Peyer's patch (tissue), 4 donors: Measurements from ENCODE around the gene APBA1. TPM values are rescaled to one million over a fixed set of nuclear protein-coding genes. Genes with fewer than 3 reads are reported as not detected.

Source experiments
- DNase-seq, 3 donors: peaks; one replicate each; pipeline ENCODE4 v3.0.0-alpha.2; 2017 to 2019
- H3K27ac ChIP-seq, 4 donors: fragments of 200-600 bp; sonication (generic); one replicate each; pipeline ENCODE4 v1.5.1; 2016 to 2019
- H3K27me3 ChIP-seq, 2 donors: fragments of 200-600 bp; sonication (generic); one replicate each; pipeline ENCODE4 v1.5.1; 2019
- H3K36me3 ChIP-seq, 3 donors: fragments of 200-600 bp; sonication (generic); one replicate each; pipeline ENCODE4 v1.5.1; 2016 to 2019
- H3K4me1 ChIP-seq, 4 donors: fragments of 200-600 bp; sonication (generic); one replicate each; pipeline ENCODE4 v1.5.1; 2016 to 2019
- H3K4me3 ChIP-seq, 4 donors: fragments of 200-600 bp; sonication (generic); 1 replicate in 3 of 4; 2 replicates in 1 of 4; pipeline ENCODE4 v1.5.1; 2016 to 2019; ENCODE audit warnings: mild to moderate bottlenecking in 1 of 4
- H3K9me3 ChIP-seq, 4 donors: fragments of 200-600 bp; sonication (generic); one replicate each; pipeline ENCODE4 v1.5.1; 2016 to 2019; ENCODE audit warnings: mild to moderate bottlenecking in 1 of 4
- CTCF ChIP-seq, 6 experiments: fragments of 450-650 bp in 4 of 6; fragments of 200-600 bp in 2 of 6; sonication (generic) in 1 of 6; IDR thresholded peaks; one replicate each; pipeline ENCODE4 v1.5.1; 2017 to 2019; ENCODE audit warnings: antibody characterized with exemption in 6 of 6, mild to moderate bottlenecking in 3 of 6, moderate library complexity in 1 of 6
- POLR2A ChIP-seq, 2 donors: fragments of 450-650 bp; IDR thresholded peaks; one replicate each; pipeline ENCODE4 v1.5.1; 2017; ENCODE audit warnings: antibody characterized with exemption in 2 of 2, mild to moderate bottlenecking in 2 of 2, moderate library complexity in 2 of 2
- total RNA-seq, 4 donors: library from RNA; depleted of rRNA; stranded (reverse); fragments of >200 nt; gene quantifications; one replicate each; pipeline ENCODE4 v1.1.0, GENCODE V29; 2016

Gene APBA1
- total RNA-seq, 4 donors from 2014 or later: 0.88 to 14.9 (median 3.9) TPM

GRCh38 chr9:69458176-69458575 lies 214.0 kb downstream of the APBA1 start:
- DNase-seq: no peak
- Histone ChIP-seq H3K27ac (no peak overlapping the region), H3K27me3 (no peaks in the 10 kb centered on the region), H3K9me3 (no peaks in the 10 kb centered on the region), H3K36me3 (no peaks in the 10 kb centered on the region), H3K4me3 (no peak overlapping the region), H3K4me1 (no peaks in the 10 kb centered on the region)
- no peak for TF ChIP-seq CTCF (IDR thresholded peaks at IDR 0.05)
- no peak for TF ChIP-seq POLR2A (IDR thresholded peaks at IDR 0.05)

- TF ChIP-seq POLR2A (IDR thresholded peaks at IDR 0.05): no peak
- TF ChIP-seq CTCF (IDR thresholded peaks at IDR 0.05): no peak
- DNase-seq: no peak
- H3K4me1 ChIP-seq: no peaks in the 10 kb centered on the region
Observed at GRCh38 chr9:69456201-69456600, 216.0 kb downstream of the APBA1 start.

GRCh38 chr9:69455311-69455710 lies 216.9 kb downstream of the APBA1 start:
- TF ChIP-seq CTCF (IDR thresholded peaks at IDR 0.05) (no peak), POLR2A (IDR thresholded peaks at IDR 0.05) (no peak)
- DNase-seq: no peak
- H3K36me3 ChIP-seq: no peaks in the 10 kb centered on the region
- no peak overlapping the region for H3K4me3 ChIP-seq
- H3K27ac ChIP-seq: no peak overlapping the region
- H3K27me3 ChIP-seq: no peaks in the 10 kb centered on the region
- H3K9me3 ChIP-seq: no peaks in the 10 kb centered on the region
- H3K4me1 ChIP-seq: no peaks in the 10 kb centered on the region

More at GRCh38 chr9:69456201-69456600, 216.0 kb downstream of the APBA1 start:
- H3K9me3 ChIP-seq: no peaks in the 10 kb centered on the region
- H3K36me3 ChIP-seq: no peaks in the 10 kb centered on the region
- no peak overlapping the region for H3K27ac ChIP-seq
- H3K27me3 ChIP-seq: no peaks in the 10 kb centered on the region
- H3K4me3 ChIP-seq: no peak overlapping the region

GRCh38 chr9:69454321-69454720 lies 217.8 kb downstream of the APBA1 start:
- TF ChIP-seq CTCF (IDR thresholded peaks at IDR 0.05) (no peak), POLR2A (IDR thresholded peaks at IDR 0.05) (no peak)

GRCh38 chr9:69453746-69454145 lies 218.4 kb downstream of the APBA1 start:
- no peak for DNase-seq
- no peak overlapping the region for H3K4me3 ChIP-seq
- H3K36me3 ChIP-seq: no peaks in the 10 kb centered on the region
- TF ChIP-seq POLR2A (IDR thresholded peaks at IDR 0.05) (no peak), CTCF (IDR thresholded peaks at IDR 0.05) (no peak)
- no peak overlapping the region for H3K27ac ChIP-seq
- no peaks in the 10 kb centered on the region for H3K4me1 ChIP-seq
- no peaks in the 10 kb centered on the region for H3K9me3 ChIP-seq
- H3K27me3 ChIP-seq: no peaks in the 10 kb centered on the region

More at GRCh38 chr9:69454321-69454720, 217.8 kb downstream of the APBA1 start:
- DNase-seq: no peak
- Histone ChIP-seq H3K4me1 (no peaks in the 10 kb centered on the region), H3K9me3 (no peaks in the 10 kb centered on the region), H3K36me3 (no peaks in the 10 kb centered on the region), H3K27ac (no peak overlapping the region), H3K27me3 (no peaks in the 10 kb centered on the region), H3K4me3 (no peak overlapping the region)
